Karpas-422 (cell line): ENCODE results near the gene HNRNPUL1. TPM values are rescaled to one million over a fixed set of nuclear protein-coding genes. Genes with fewer than 3 reads are reported as not detected.
"Not testable (repeated sequence)": the region's sequence is repeated elsewhere in the genome, so short reads cannot be mapped to it uniquely, and the experiment has no call there.

Source experiments
- DNase-seq: peaks from one replicate; pipeline ENCODE4 v3.0.0-alpha.2; 2015
- H2AFZ ChIP-seq: fragments of 200-600 bp; sonication (generic); 2 replicates; pipeline ENCODE4 v1.6.1; 2014; ENCODE audit warnings: antibody characterized with exemption, low read length, mixed read lengths
- H3K27ac ChIP-seq: fragments of 200-600 bp; sonication (generic); 2 replicates; pipeline ENCODE4 v1.5.1; 2014; ENCODE audit warnings: mild to moderate bottlenecking, low read length, moderate library complexity
- H3K27me3 ChIP-seq: fragments of 200-600 bp; sonication (generic); 2 replicates; pipeline ENCODE4 v1.6.1; 2014; ENCODE audit warnings: low read length, mixed read lengths
- H3K36me3 ChIP-seq: fragments of 200-600 bp; sonication (generic); 2 replicates; pipeline ENCODE4 v1.6.1; 2014; ENCODE audit warnings: low read length, mixed read lengths; ENCODE audit not compliant: insufficient read depth
- H3K4me1 ChIP-seq: fragments of 200-600 bp; sonication (generic); 2 replicates; pipeline ENCODE4 v1.6.1; 2014; ENCODE audit warnings: mild to moderate bottlenecking, low read length, mixed read lengths
- H3K4me2 ChIP-seq: fragments of 200-600 bp; sonication (generic); 2 replicates; pipeline ENCODE4 v1.6.1; 2014; ENCODE audit warnings: low read length, low read depth, mild to moderate bottlenecking; ENCODE audit not compliant: poor library complexity, severe bottlenecking
- H3K4me3 ChIP-seq: fragments of 200-600 bp; sonication (generic); 2 replicates; pipeline ENCODE4 v1.5.1; 2014; ENCODE audit warnings: mild to moderate bottlenecking, antibody characterized with exemption, low read length, mixed read lengths
- H3K79me2 ChIP-seq: fragments of 200-600 bp; sonication (generic); 2 replicates; pipeline ENCODE4 v1.6.1; 2014; ENCODE audit warnings: mild to moderate bottlenecking, low read length, mixed read lengths
- H3K9ac ChIP-seq: fragments of 200-600 bp; sonication (generic); 2 replicates; pipeline ENCODE4 v1.6.0; 2014; ENCODE audit warnings: low read length
- H3K9me2 ChIP-seq: fragments of 200-600 bp; sonication (generic), shearing (Covaris generic); replicated peaks from 2 replicates; pipeline ENCODE4 v1.6.0; 2014; ENCODE audit warnings: mild to moderate bottlenecking, low read length, moderate library complexity; ENCODE audit not compliant: insufficient read depth
- H3K9me3 ChIP-seq: fragments of 300-700, 200-600 bp; sonication (generic); 2 replicates; pipeline ENCODE4 v1.6.1; 2014; ENCODE audit warnings: low read length, mixed read lengths
- H4K20me1 ChIP-seq: fragments of 200-600 bp; sonication (generic); 2 replicates; pipeline ENCODE4 v1.6.1; 2014; ENCODE audit warnings: mild to moderate bottlenecking, antibody characterized with exemption, low read length, low read depth; ENCODE audit not compliant: insufficient read depth
- total RNA-seq: library from RNA; depleted of rRNA; stranded (reverse); fragments of >200 nt; shearing (Covaris generic); gene quantifications from 2 replicates; pipeline ENCODE4 v1.2.3, GENCODE V29; 2014; ENCODE audit warnings: low replicate concordance

HNRNPUL1 gene
- total RNA-seq, 1 experiment from 2014 or later, result 99.4 TPM

DNA sequence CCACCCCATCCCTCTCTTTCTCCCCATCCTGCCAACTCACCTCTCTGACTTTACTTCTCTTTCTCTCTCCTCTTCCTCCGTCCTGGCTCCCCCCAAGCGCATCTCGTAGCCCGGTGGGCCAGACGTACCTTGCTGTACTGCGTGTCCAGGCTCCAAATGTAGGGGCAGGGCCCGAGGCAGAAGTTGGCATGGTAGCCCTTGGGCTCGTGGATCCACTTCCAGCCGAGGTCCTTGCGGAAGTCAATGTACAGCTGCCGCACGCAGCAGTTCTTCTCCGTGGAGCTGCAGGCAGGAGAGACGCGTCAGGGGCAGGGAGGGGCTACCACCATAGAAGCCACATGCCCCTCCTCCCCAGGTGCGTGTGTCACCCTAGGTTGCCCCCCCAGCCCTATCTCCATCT lies 67.8 kb downstream of the HNRNPUL1 start:
- Histone ChIP-seq H3K4me3 (no peak overlapping the region), H3K79me2 (peaks cover 10% of the 10 kb centered on the region), H2AFZ (no peak overlapping the region), H4K20me1 (no peaks in the 10 kb centered on the region), H3K27ac (no peak overlapping the region), H3K27me3 (no peaks in the 10 kb centered on the region), H3K9me3 (no peaks in the 10 kb centered on the region), H3K4me2 (no peak overlapping the region), H3K9me2 (no peaks in the 10 kb centered on the region), H3K4me1 (peaks cover 31% of the 10 kb centered on the region), H3K9ac (no peak overlapping the region), H3K36me3 (peaks cover 20% of the 10 kb centered on the region; the same call in 1 of the 2 replicates)
- no peak for DNase-seq

DNA sequence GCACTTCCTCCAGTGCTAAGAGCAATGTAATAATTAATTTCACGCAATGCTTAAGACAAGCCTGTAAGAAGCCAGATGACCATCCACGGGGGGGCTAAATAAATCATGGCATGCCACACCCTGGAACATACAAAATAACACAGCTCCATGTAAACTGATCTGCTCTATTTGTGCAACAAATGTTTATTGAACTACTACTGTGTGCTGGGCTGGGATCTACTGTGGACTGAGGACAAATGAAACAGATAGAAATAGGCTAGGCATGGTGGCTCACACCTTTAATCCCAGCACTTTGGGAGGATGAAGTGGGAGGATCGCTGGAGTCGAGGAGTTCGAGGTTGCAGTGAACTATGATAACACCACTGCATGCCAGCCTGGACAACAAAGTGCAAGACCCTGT lies 68.3 kb downstream of the HNRNPUL1 start:
- H3K4me2 ChIP-seq, result no peak overlapping the region
- H3K9me2 ChIP-seq, result no peaks in the 10 kb centered on the region
- H3K36me3 ChIP-seq, result peaks cover 20% of the 10 kb centered on the region; the same call in 1 of the 2 replicates
- no peak overlapping the region for H3K27ac ChIP-seq
- H4K20me1 ChIP-seq, result no peaks in the 10 kb centered on the region
- no peak for DNase-seq
- peaks cover 8% of the 10 kb centered on the region for H3K79me2 ChIP-seq
- no peaks in the 10 kb centered on the region for H3K9me3 ChIP-seq
- H3K4me1 ChIP-seq, result peaks cover 26% of the 10 kb centered on the region
- no peak overlapping the region for H3K9ac ChIP-seq
- no peak overlapping the region for H2AFZ ChIP-seq
- no peaks in the 10 kb centered on the region for H3K27me3 ChIP-seq
- H3K4me3 ChIP-seq, result no peak overlapping the region

DNA sequence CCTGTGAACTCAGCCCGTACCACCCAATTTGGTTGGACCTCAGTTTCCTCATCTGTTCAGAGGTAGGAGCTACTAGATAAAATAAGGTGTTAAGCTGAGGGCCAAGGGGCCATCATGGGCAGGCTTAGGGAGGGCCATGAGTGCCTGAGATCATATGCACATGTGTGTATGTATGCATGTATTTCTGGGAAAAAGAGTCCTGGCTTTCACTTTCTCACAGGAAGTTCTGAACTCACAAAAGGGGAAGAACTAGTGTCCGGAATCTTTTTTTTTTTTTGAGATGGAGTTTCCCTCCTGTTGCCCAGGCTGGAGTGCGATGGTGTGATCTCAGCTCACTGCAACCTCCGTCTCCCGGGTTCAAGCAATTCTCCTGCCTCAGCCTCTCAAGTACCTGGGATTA lies 70.6 kb downstream of the HNRNPUL1 start:
- no peaks in the 10 kb centered on the region for H3K9me3 ChIP-seq
- no peak overlapping the region for H3K27ac ChIP-seq
- no peak for DNase-seq
- peaks cover 8% of the 10 kb centered on the region for H3K4me1 ChIP-seq
- H3K79me2 ChIP-seq, result peaks cover 18% of the 10 kb centered on the region
- no peaks in the 10 kb centered on the region for H3K9me2 ChIP-seq
- no peak overlapping the region for H3K4me3 ChIP-seq
- no peaks in the 10 kb centered on the region for H3K27me3 ChIP-seq
- H3K36me3 ChIP-seq, result peaks cover 28% of the 10 kb centered on the region; the same call in 1 of the 2 replicates
- no peak overlapping the region for H2AFZ ChIP-seq
- no peak overlapping the region for H3K4me2 ChIP-seq
- no peak overlapping the region for H3K9ac ChIP-seq
- H4K20me1 ChIP-seq, result no peaks in the 10 kb centered on the region

DNA sequence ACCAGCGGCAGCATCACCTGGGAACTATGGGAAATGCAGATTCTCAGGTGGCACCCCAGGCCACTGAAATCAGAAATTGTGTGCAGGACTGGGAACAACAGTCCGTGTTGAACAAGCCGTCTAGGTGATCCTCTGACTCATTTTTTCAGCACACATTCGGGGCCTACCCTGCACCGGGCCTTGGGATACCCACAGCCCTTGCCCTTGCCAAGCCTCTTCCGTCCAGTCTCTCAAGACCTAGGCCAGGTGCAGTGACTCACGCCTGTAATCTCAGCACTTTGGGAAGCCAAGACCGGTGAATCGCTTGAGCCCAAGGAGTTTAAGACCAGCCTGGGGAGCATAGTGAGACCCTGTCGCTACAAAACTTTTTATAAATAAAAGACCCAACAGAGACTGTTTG lies 71.3 kb downstream of the HNRNPUL1 start:
- H3K4me2 ChIP-seq, result no peak overlapping the region
- peaks cover 24% of the 10 kb centered on the region for H3K79me2 ChIP-seq
- H4K20me1 ChIP-seq, result 0 out of 2 replicates have a peak, but pooled peaks cover 2% of the 10 kb centered on the region
- peaks cover 2% of the 10 kb centered on the region for H3K4me1 ChIP-seq
- no peaks in the 10 kb centered on the region for H3K27me3 ChIP-seq
- H2AFZ ChIP-seq, result no peak overlapping the region
- H3K4me3 ChIP-seq, result no peak overlapping the region
- DNase-seq, result no peak
- no peaks in the 10 kb centered on the region for H3K9me3 ChIP-seq
- no peaks in the 10 kb centered on the region for H3K9me2 ChIP-seq
- peaks cover 32% of the 10 kb centered on the region; the same call in 1 of the 2 replicates for H3K36me3 ChIP-seq
- no peak overlapping the region for H3K27ac ChIP-seq
- H3K9ac ChIP-seq, result no peak overlapping the region

DNA sequence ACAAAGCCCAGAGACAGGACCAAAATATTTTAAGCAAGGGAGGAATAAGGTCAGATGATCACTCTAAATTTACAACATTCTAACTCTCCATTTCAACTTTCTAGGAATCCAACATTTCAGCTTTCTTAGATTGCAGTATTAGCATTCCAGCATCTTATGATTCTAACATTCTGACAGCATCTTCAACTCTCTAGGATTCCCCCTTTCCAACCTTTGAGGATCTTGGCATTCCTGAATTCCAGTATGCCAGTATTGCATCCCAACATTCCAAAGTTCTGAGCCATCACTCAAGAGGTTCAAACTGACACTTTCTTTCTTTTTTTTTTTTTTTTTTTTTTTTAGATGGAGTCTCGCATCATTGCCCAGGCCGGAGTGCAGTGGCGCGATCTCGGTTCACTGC lies 75.8 kb downstream of the HNRNPUL1 start:
- Histone ChIP-seq H3K4me3 (no peak overlapping the region), H3K9me2 (no peaks in the 10 kb centered on the region), H3K79me2 (peaks cover 32% of the 10 kb centered on the region), H3K9ac (no peak overlapping the region), H3K36me3 (peaks cover 35% of the 10 kb centered on the region), H3K9me3 (no peaks in the 10 kb centered on the region), H4K20me1 (0 out of 2 replicates have a peak, but pooled peaks cover 5% of the 10 kb centered on the region), H3K27me3 (no peaks in the 10 kb centered on the region), H3K27ac (no peak overlapping the region), H3K4me1 (no peaks in the 10 kb centered on the region), H3K4me2 (no peak overlapping the region), H2AFZ (no peak overlapping the region)
- DNase-seq, result no peak

DNA sequence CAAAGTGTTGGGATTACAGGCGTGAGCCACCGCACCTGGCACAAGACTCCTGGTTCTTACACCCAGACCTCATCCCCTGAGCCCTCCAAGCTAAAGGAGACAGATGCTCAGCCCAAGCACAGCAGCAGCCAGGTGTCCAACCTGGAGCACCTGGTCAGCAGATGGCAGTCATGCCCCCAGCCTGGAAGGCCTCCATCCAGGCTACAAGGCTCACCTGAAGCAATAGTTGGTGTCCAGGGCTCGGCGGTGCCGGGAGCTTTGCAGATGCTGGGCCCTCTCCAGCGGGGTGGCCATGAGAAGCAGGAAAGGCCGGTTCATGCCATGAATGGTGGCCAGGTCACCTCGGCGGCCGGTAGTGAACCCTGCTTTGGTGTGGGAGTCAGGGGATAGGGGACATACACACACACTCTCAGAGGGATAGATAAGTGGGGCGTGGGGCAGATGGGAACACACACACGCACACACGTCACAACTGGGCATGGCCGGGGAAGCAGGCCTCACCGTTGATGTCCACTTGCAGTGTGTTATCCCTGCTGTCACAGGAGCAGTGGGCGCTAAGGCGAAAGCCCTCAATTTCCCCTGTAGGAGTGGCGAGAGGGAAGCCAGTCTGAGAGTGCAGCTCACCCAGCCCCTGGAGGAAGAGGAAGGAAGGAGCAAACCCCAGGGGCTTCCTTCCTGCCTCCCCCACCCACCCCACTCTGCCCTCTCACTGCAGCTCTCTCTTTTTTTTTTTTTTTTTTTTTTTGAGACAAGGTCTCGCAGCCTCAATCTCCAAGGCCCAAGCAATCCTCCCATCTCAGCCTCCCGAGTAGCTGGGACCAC lies 77.7 kb downstream of the HNRNPUL1 start:
- Histone ChIP-seq H3K4me1 (no peaks in the 10 kb centered on the region), H3K27ac (no peak overlapping the region), H3K36me3 (peaks cover 35% of the 10 kb centered on the region), H3K27me3 (no peaks in the 10 kb centered on the region), H3K79me2 (peaks cover 38% of the 10 kb centered on the region), H3K9me3 (no peaks in the 10 kb centered on the region), H4K20me1 (0 out of 2 replicates have a peak, but pooled peaks cover 5% of the 10 kb centered on the region), H3K4me3 (no peak overlapping the region), H3K9me2 (no peaks in the 10 kb centered on the region), H3K4me2 (no peak overlapping the region), H3K9ac (no peak overlapping the region), H2AFZ (no peak overlapping the region)
- DNase-seq, result no peak

DNA sequence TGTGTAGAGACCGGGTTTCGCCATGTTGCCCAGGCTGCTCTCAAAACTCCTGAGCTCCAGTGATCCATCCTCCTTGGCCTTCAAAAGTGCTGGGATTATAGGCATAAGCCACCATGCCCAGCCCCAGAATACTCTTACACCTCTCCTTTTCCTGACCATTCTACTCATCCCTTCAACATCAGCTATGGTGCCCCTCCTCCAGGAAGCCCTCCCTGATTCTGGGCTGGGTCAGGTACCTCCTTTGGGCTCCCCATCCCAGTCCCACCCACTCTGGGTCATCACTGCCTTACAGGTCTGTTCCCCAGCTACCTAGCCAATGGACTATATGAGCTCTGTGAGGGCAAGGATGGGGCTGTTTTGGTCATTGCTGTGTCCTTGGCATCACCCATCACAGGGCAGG lies 80.0 kb downstream of the HNRNPUL1 start:
- peaks cover 41% of the 10 kb centered on the region for H3K36me3 ChIP-seq
- H3K4me1 ChIP-seq, result no peaks in the 10 kb centered on the region
- H2AFZ ChIP-seq, result no peak overlapping the region
- H3K27ac ChIP-seq, result no peak overlapping the region
- peaks cover 39% of the 10 kb centered on the region for H3K79me2 ChIP-seq
- no peak overlapping the region for H3K4me3 ChIP-seq
- no peaks in the 10 kb centered on the region for H3K9me3 ChIP-seq
- H3K9me2 ChIP-seq, result no peaks in the 10 kb centered on the region
- no peak overlapping the region for H3K9ac ChIP-seq
- no peaks in the 10 kb centered on the region for H3K27me3 ChIP-seq
- no peak for DNase-seq
- no peak overlapping the region for H3K4me2 ChIP-seq
- 0 out of 2 replicates have a peak, but pooled peaks cover 9% of the 10 kb centered on the region for H4K20me1 ChIP-seq

DNA sequence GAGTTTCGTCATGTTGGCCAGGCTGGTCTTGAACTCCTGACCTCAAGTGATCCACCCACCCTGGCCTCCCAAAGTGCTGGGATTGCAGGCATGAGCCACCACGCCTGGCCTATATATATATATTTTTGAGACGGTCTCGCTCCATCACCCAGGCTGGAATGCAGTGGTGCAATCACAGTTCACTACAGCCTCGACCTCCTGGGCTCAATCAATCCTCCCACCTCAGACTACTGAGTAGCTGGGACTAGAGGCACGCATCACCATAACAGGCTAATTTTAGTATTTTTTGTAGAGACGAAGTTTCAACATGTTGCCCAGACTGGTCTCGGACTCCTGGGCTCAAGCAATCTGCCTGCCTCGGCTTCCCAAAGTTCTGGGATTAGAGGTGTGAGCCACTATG lies 82.7 kb downstream of the HNRNPUL1 start:
- Histone ChIP-seq H3K4me1 (peaks cover 12% of the 10 kb centered on the region), H3K79me2 (peaks cover 51% of the 10 kb centered on the region), H4K20me1 (peaks cover 18% of the 10 kb centered on the region), H3K36me3 (peaks cover 38% of the 10 kb centered on the region)
- not testable (repeated sequence) for H3K9me3 ChIP-seq, DNase-seq, H3K27ac ChIP-seq, H3K4me3 ChIP-seq, H3K27me3 ChIP-seq, H3K9me2 ChIP-seq, H3K9ac ChIP-seq, H2AFZ ChIP-seq, H3K4me2 ChIP-seq
